Liver (tissue), 9 donors: Measurements from ENCODE around the gene AKNAD1. TPM values are rescaled to one million over a fixed set of nuclear protein-coding genes. Genes with fewer than 3 reads are reported as not detected.

Experiments
- DNase-seq: peaks from one replicate; pipeline ENCODE4 v3.0.0-alpha.2; 2017; ENCODE audit warnings: low spot score
- H3K27ac ChIP-seq, 2 donors: one replicate each; pipeline ENCODE4 v1.7.0; 2013; ENCODE audit warnings: inconsistent platforms in 2 of 2, low read length in 2 of 2, control low read depth in 1 of 2, low read depth in 1 of 2, mild to moderate bottlenecking in 1 of 2
- H3K27me3 ChIP-seq, 4 donors: one replicate each; pipeline versions ENCODE4 v1.6.1 to v1.7.0; 2013; ENCODE audit warnings: low read length in 3 of 4, inconsistent platforms in 1 of 4, mild to moderate bottlenecking in 1 of 4, moderate library complexity in 1 of 4; ENCODE audit not compliant: control insufficient read depth in 4 of 4, insufficient read depth in 4 of 4
- H3K36me3 ChIP-seq, 4 donors: one replicate each; pipeline versions ENCODE4 v1.6.1 to v1.7.0; 2013; ENCODE audit warnings: low read length in 3 of 4, mild to moderate bottlenecking in 3 of 4, low read depth in 1 of 4, moderate library complexity in 1 of 4; ENCODE audit not compliant: control insufficient read depth in 4 of 4, insufficient read depth in 3 of 4
- H3K4me1 ChIP-seq, 4 donors: one replicate each; pipeline versions ENCODE4 v1.6.1 to v1.7.0; 2013; ENCODE audit warnings: low read length in 3 of 4, mild to moderate bottlenecking in 3 of 4, moderate library complexity in 1 of 4; ENCODE audit not compliant: control insufficient read depth in 4 of 4, insufficient read depth in 4 of 4
- H3K4me3 ChIP-seq, 3 donors: one replicate each; pipeline versions ENCODE4 v1.6.1 to v1.7.0; 2013; ENCODE audit warnings: low read length in 3 of 3, control low read depth in 1 of 3, low read depth in 1 of 3, mild to moderate bottlenecking in 1 of 3
- H3K9ac ChIP-seq, 2 donors: one replicate each; pipeline ENCODE4 v1.7.0; 2013; ENCODE audit warnings: low read length in 2 of 2, mild to moderate bottlenecking in 2 of 2, moderate library complexity in 2 of 2, control low read depth in 1 of 2, low read depth in 1 of 2
- H3K9me3 ChIP-seq, 4 donors: one replicate each; pipeline versions ENCODE4 v1.6.1 to v1.7.0; 2013; ENCODE audit warnings: low read length in 3 of 4; ENCODE audit not compliant: control insufficient read depth in 4 of 4
- CTCF ChIP-seq: fragments of 150-350 bp; IDR thresholded peaks from 2 replicates; pipeline ENCODE4 v1.5.1; 2017; ENCODE audit warnings: improper control_type of control experiment, low read depth, low read length; ENCODE audit not compliant: missing input control
- FOXA1 ChIP-seq: IDR thresholded peaks from 2 replicates; pipeline ENCODE4 v1.6.1; 2016; ENCODE audit warnings: antibody characterized with exemption
- GABPA ChIP-seq, 2 donors: IDR thresholded peaks in 1 of 2; conservative IDR thresholded peaks in 1 of 2; 2 replicates each; pipeline ENCODE4 v1.6.1; 2016; ENCODE audit warnings: antibody characterized with exemption in 2 of 2, mild to moderate bottlenecking in 1 of 2, moderate library complexity in 1 of 2
- HNF4A ChIP-seq, 2 donors: conservative IDR thresholded peaks; 2 replicates each; pipeline ENCODE4 v1.6.1; 2016; ENCODE audit warnings: antibody characterized with exemption in 2 of 2, mild to moderate bottlenecking in 2 of 2
- HNF4G ChIP-seq: IDR thresholded peaks from 2 replicates; pipeline ENCODE4 v1.6.1; 2016; ENCODE audit warnings: antibody characterized with exemption
- JUND ChIP-seq, 2 donors: IDR thresholded peaks; 2 replicates each; pipeline ENCODE4 v1.6.1; 2016; ENCODE audit warnings: antibody characterized with exemption in 2 of 2
- NR2F2 ChIP-seq: IDR thresholded peaks from 2 replicates; pipeline ENCODE4 v1.6.1; 2016; ENCODE audit warnings: antibody characterized with exemption
- RAD21 ChIP-seq, 2 donors: IDR thresholded peaks; 2 replicates each; pipeline ENCODE4 v1.6.1; 2016; ENCODE audit warnings: antibody characterized with exemption in 2 of 2, mild to moderate bottlenecking in 2 of 2
- RXRA ChIP-seq, 2 donors: IDR thresholded peaks; 2 replicates each; pipeline ENCODE4 v1.6.1; 2017 to 2018; ENCODE audit warnings: antibody characterized with exemption in 2 of 2, mild to moderate bottlenecking in 1 of 2
- SP1 ChIP-seq: IDR thresholded peaks from 2 replicates; pipeline ENCODE4 v1.6.1; 2018; ENCODE audit warnings: antibody characterized with exemption, mild to moderate bottlenecking
- TAF1 ChIP-seq: conservative IDR thresholded peaks from 2 replicates; pipeline ENCODE4 v1.6.1; 2016; ENCODE audit warnings: antibody characterized with exemption, mild to moderate bottlenecking
- ZBTB33 ChIP-seq: IDR thresholded peaks from 2 replicates; pipeline ENCODE4 v1.6.1; 2016; ENCODE audit warnings: antibody characterized with exemption
- WGBS: extraction: QIAGEN DNeasy Blood & Tissue Kit; methylation state at CpG from one replicate; pipeline ENCODE4 v1.1.7; 2013; 5-methylcytosine and 5-hydroxymethylcytosine counted together
- polyA plus RNA-seq, 2 donors: library from polyadenylated mRNA; stranded (reverse) in 1 of 2; unstranded in 1 of 2; fragments of 200-250 nt in 1 of 2; fragments of >200 nt in 1 of 2; fragmentation: Nextera tagmentation in 1 of 2; extraction: Ambion mirVana in 1 of 2; gene quantifications; one replicate each; pipeline versions ENCODE4 v1.2.1 to v1.2.3, GENCODE V29; 2013 to 2015
- total RNA-seq, 2 donors: library from RNA; depleted of rRNA; stranded (reverse); fragments of >200 nt; gene quantifications; one replicate each; pipeline ENCODE4 v1.2.3, GENCODE V29; 2014
- TF ChIP-seq, protein P1 (sequence below): IDR thresholded peaks from 2 replicates; pipeline ENCODE4 v1.6.1; 2016; ENCODE audit warnings: antibody characterized with exemption
- TF ChIP-seq, protein P2 (sequence below): IDR thresholded peaks from 2 replicates; pipeline ENCODE4 v1.6.1; 2016; ENCODE audit warnings: antibody characterized with exemption
- donor health status: healthy.
- donor health status: healthy.
- donor health status: healthy.
- donor health status: healthy.
- donor health status: healthy.

AKNAD1 gene
- total and polyA plus RNA-seq, 4 donors, result not detected

- Histone ChIP-seq H3K27me3 (no peaks in the 10 kb centered on the region), H3K4me1 (no peaks in the 10 kb centered on the region), H3K9me3 (no peaks in the 10 kb centered on the region), H3K9ac (no peak overlapping the region), H3K4me3 (no peak overlapping the region), H3K36me3 (no peaks in the 10 kb centered on the region), H3K27ac (no peak overlapping the region)
- TF ChIP-seq CTCF, result no peak
- no peak for TF ChIP-seq FOXA1
- TF ChIP-seq JUND (IDR thresholded peaks at IDR 0.05), result no peak
- TF ChIP-seq SP1, result no peak
- no peak for TF ChIP-seq TAF1
- TF ChIP-seq, protein P1, sequence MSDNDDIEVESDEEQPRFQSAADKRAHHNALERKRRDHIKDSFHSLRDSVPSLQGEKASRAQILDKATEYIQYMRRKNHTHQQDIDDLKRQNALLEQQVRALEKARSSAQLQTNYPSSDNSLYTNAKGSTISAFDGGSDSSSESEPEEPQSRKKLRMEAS, result no peak
- TF ChIP-seq NR2F2, result no peak
- TF ChIP-seq HNF4A (conservative IDR thresholded peaks at IDR 0.05), result no peak
- TF ChIP-seq RAD21 (IDR thresholded peaks at IDR 0.05), result no peak
- DNase-seq, result no peak
Measured at GRCh38 chr1:108884968-108885367, 28.1 kb upstream of the AKNAD1 start.

DNA sequence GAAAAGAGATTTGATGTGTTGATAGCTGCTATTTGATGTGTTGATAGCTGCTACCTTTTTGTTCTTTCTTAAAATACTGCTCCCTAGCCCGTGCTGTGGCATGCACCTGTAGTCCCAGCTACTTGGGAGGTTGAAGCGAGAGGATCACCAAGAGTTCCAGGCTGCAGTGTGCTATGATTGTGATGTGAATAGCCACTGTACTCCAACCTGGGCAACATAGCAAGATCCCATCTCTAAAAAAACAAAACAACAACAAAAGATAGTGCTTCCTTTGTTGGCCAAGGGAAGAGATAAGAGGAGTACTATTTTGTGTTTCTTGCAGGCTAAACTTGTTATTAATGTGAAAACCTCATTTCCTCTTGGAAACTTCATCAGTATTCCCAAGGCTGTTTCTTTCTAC, 25.9 kb upstream of the AKNAD1 start:
- DNase-seq, result no peak
- TF ChIP-seq HNF4A (conservative IDR thresholded peaks at IDR 0.05) (no peak), CTCF (no peak), GABPA (IDR thresholded peaks at IDR 0.05 in 1 of 2, conservative IDR thresholded peaks at IDR 0.05 in 1 of 2) (no peak), SP1 (no peak), TAF1 (no peak), RAD21 (IDR thresholded peaks at IDR 0.05) (no peak), HNF4G (no peak), ZBTB33 (no peak), RXRA (IDR thresholded peaks at IDR 0.05) (no peak), FOXA1 (no peak)
- TF ChIP-seq, protein P1, result no peak
- TF ChIP-seq, protein P2, sequence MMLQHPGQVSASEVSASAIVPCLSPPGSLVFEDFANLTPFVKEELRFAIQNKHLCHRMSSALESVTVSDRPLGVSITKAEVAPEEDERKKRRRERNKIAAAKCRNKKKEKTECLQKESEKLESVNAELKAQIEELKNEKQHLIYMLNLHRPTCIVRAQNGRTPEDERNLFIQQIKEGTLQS, result no peak

More for the DNA sequence above, 25.9 kb upstream of the AKNAD1 start:
- WGBS, result 94% methylated on average over 2 of the region's 2 CpGs
- H3K27ac ChIP-seq, result no peak overlapping the region
- H3K9me3 ChIP-seq, result no peaks in the 10 kb centered on the region
- H3K36me3 ChIP-seq, result no peaks in the 10 kb centered on the region
- H3K9ac ChIP-seq, result no peak overlapping the region
- H3K4me3 ChIP-seq, result no peak overlapping the region
- H3K4me1 ChIP-seq, result no peaks in the 10 kb centered on the region
- H3K27me3 ChIP-seq, result no peaks in the 10 kb centered on the region
